ENCODE results near the gene RHBDL3. TPM values are rescaled to one million over a fixed set of nuclear protein-coding genes. Genes with fewer than 3 reads are reported as not detected.

The RHBDL3 gene
- total and polyA plus RNA-seq, 2 donors (not counting 3 experiments of a cell fraction or from before 2014, with no cell fraction given): 0.11 to 0.20 TPM

GRCh38 chr17:32285746-32286517 lies 20.3 kb downstream of the RHBDL3 start:
- intact Hi-C loops (cut with micrococcal nuclease): no loop called here
- H2AFZ ChIP-seq (ENCODE audit: low read depth, low read length): no peak overlapping the region
- no peak overlapping the region for H3K4me3 ChIP-seq (replicated peaks in 1 of 3; ENCODE audit: insufficient read depth in 1 of 3, low read depth in 1 of 3, low read length in 3 of 3)
- H3K79me2 ChIP-seq (ENCODE audit: control insufficient read depth, insufficient read depth, low read length): no peaks in the 10 kb centered on the region
- no peak overlapping the region for H3K4me2 ChIP-seq (ENCODE audit: insufficient read depth, low read length)
- no peak for FAIRE-seq
- dilution Hi-C loops (cut with MboI; ENCODE audit: extremely low pct_ligation_motif_present, low sequenced_read_pairs): no loop called here
- H3K27me3 ChIP-seq (ENCODE audit: control insufficient read depth in 2 of 2, insufficient read depth in 2 of 2, low read length in 2 of 2): peaks cover 0 to 2% of the 10 kb centered on the region in 2 experiments
- TF ChIP-seq CTCF (IDR thresholded peaks at IDR 0.05; ENCODE audit: extremely low read depth in 1 of 2, insufficient read depth in 1 of 2, low read depth in 1 of 2, low read length in 2 of 2): no peak
- no peak overlapping the region for H3K27ac ChIP-seq (ENCODE audit: insufficient read depth, low read depth, low read length)
- no TSS peak for BruUV-seq (replicated peaks)
- H3K4me1 ChIP-seq (ENCODE audit: control insufficient read depth, extremely low read depth, insufficient read depth, low read length): peaks cover 9% of the 10 kb centered on the region
- no peaks in the 10 kb centered on the region for H3K36me3 ChIP-seq (ENCODE audit: control insufficient read depth in 2 of 2, extremely low read depth in 1 of 2, insufficient read depth in 2 of 2, low read length in 2 of 2)
- no peaks in the 10 kb centered on the region for H4K20me1 ChIP-seq (replicated peaks; ENCODE audit: control insufficient read depth, extremely low read depth, insufficient read depth, low read length)
- CTCF ChIA-PET: interaction anchor here (1.1 to 3.5 kb wide), 3 partner anchors 11 to 33 kb away, joined by 3 to 14 read pairs (median 6); no protein-coding TSS in a partner anchor
- H3K9me1 ChIP-seq (replicated peaks; ENCODE audit: control insufficient read depth, extremely low read depth, insufficient read depth, low read length): no peaks in the 10 kb centered on the region
- H3K9ac ChIP-seq (replicated peaks; ENCODE audit: extremely low read depth, insufficient read depth, low read length): no peak overlapping the region
- no peak for DNase-seq (ENCODE audit: low read depth, low spot score)
- POLR2A ChIA-PET: interaction anchor here (0.8 to 1.1 kb wide), 2 partner anchors 11 to 158 kb away, joined by 3 read pairs; partner anchors contain the start of gene PSMD11
- H3K9me3 ChIP-seq (replicated peaks; ENCODE audit: control insufficient read depth, insufficient read depth, low read length): no peaks in the 10 kb centered on the region

GRCh38 chr17:32286518-32286900 lies 20.9 kb downstream of the RHBDL3 start:
- Histone ChIP-seq H2AFZ (ENCODE audit: low read depth, low read length) (no peak overlapping the region), H3K9me3 (replicated peaks; ENCODE audit: control insufficient read depth, insufficient read depth, low read length) (no peaks in the 10 kb centered on the region), H3K9ac (replicated peaks; ENCODE audit: extremely low read depth, insufficient read depth, low read length) (no peak overlapping the region), H3K4me1 (ENCODE audit: control insufficient read depth, extremely low read depth, insufficient read depth, low read length) (peaks cover 9% of the 10 kb centered on the region), H3K4me2 (ENCODE audit: insufficient read depth, low read length) (no peak overlapping the region), H3K36me3 (ENCODE audit: control insufficient read depth in 2 of 2, extremely low read depth in 1 of 2, insufficient read depth in 2 of 2, low read length in 2 of 2) (no peaks in the 10 kb centered on the region), H3K27me3 (ENCODE audit: control insufficient read depth in 2 of 2, insufficient read depth in 2 of 2, low read length in 2 of 2) (peaks cover 0 to 2% of the 10 kb centered on the region in 2 experiments), H3K79me2 (ENCODE audit: control insufficient read depth, insufficient read depth, low read length) (no peaks in the 10 kb centered on the region), H3K27ac (ENCODE audit: insufficient read depth, low read depth, low read length) (no peak overlapping the region), H4K20me1 (replicated peaks; ENCODE audit: control insufficient read depth, extremely low read depth, insufficient read depth, low read length) (no peaks in the 10 kb centered on the region), H3K4me3 (replicated peaks in 1 of 3; ENCODE audit: insufficient read depth in 1 of 3, low read depth in 1 of 3, low read length in 3 of 3) (no peak overlapping the region), H3K9me1 (replicated peaks; ENCODE audit: control insufficient read depth, extremely low read depth, insufficient read depth, low read length) (no peaks in the 10 kb centered on the region)
- CTCF ChIA-PET: interaction anchor here (0.7 to 3.5 kb wide), 3 partner anchors 10 to 15 kb away, joined by 3 to 14 read pairs (median 6); no protein-coding TSS in a partner anchor
- intact Hi-C loops (cut with micrococcal nuclease) (no loop called here), dilution Hi-C loops (cut with MboI; ENCODE audit: extremely low pct_ligation_motif_present, low sequenced_read_pairs) (no loop called here)
- no TSS peak for BruUV-seq (replicated peaks)
- no peak for DNase-seq (ENCODE audit: low read depth, low spot score)
- TF ChIP-seq CTCF (IDR thresholded peaks at IDR 0.05; ENCODE audit: extremely low read depth in 1 of 2, insufficient read depth in 1 of 2, low read depth in 1 of 2, low read length in 2 of 2) (no peak), GATA2 (IDR thresholded peaks at IDR 0.05; ENCODE audit: insufficient read depth, insufficient read length, low read depth, low read length) (no peak), POLR2AphosphoS5 (IDR thresholded peaks at IDR 0.05; ENCODE audit: insufficient read depth, low read depth, low read length) (no peak), MYC (IDR thresholded peaks at IDR 0.05; ENCODE audit: low read depth, low read length) (no peak), MAX (IDR thresholded peaks at IDR 0.05; ENCODE audit: insufficient read depth, insufficient read length) (no peak), JUN (IDR thresholded peaks at IDR 0.05; ENCODE audit: borderline replicate concordance, insufficient read depth, insufficient read length, low read depth) (no peak), POLR2A (IDR thresholded peaks at IDR 0.05; ENCODE audit: low read depth, low read length) (no peak), EZH2 (IDR thresholded peaks at IDR 0.05; ENCODE audit: borderline replicate concordance, low read depth, low read length, severe bottlenecking) (no peak), FOS (IDR thresholded peaks at IDR 0.05; ENCODE audit: borderline replicate concordance, insufficient read depth, low read length) (no peak)
- no peak for FAIRE-seq
- POLR2A ChIA-PET: interaction anchor here (0.8 to 1.1 kb wide), 2 partner anchors 10 to 158 kb away, joined by 3 read pairs; partner anchors contain the start of gene PSMD11

Measured in endothelial cell of umbilical vein (primary cell).